M059J (cell line): ENCODE results near the gene ZMAT5. TPM values are rescaled to one million over a fixed set of nuclear protein-coding genes. Genes with fewer than 3 reads are reported as not detected.
"Not testable (repeated sequence)": the region's sequence is repeated elsewhere in the genome, so short reads cannot be mapped to it uniquely, and the experiment has no call there.

ENCODE experiments used
- DNase-seq: peaks from one replicate; pipeline ENCODE4 v3.0.0-alpha.2; 2012; ENCODE audit warnings: low read depth
- total RNA-seq: library from RNA; depleted of rRNA; stranded (reverse); fragments of >200 nt; shearing (Covaris generic); gene quantifications from 2 replicates; pipeline ENCODE4 v1.2.3, GENCODE V29; 2014

Gene ZMAT5
- total RNA-seq, 1 experiment from 2014 or later, result 19.4 TPM

DNA sequence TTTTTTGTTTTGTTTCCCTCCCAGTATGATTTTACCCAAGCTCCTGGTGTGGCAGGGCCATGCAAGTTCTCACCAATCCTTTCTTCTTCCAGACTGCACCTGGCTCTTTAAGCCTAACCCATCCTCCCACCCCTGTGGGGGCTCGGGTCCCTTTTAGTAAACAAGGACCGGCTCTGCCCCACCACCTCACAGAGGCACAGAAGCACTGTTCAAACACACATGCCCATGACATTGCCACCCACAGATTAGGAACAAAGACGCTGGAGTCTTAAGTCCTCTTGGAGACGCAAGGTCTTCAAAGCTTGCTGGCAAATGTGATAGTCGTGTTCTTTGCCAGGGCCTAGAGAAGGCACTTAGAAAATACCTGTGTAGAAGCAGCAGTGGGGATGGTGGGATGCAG is 19.2 kb upstream of the ZMAT5 start:
- no peak for DNase-seq

DNA sequence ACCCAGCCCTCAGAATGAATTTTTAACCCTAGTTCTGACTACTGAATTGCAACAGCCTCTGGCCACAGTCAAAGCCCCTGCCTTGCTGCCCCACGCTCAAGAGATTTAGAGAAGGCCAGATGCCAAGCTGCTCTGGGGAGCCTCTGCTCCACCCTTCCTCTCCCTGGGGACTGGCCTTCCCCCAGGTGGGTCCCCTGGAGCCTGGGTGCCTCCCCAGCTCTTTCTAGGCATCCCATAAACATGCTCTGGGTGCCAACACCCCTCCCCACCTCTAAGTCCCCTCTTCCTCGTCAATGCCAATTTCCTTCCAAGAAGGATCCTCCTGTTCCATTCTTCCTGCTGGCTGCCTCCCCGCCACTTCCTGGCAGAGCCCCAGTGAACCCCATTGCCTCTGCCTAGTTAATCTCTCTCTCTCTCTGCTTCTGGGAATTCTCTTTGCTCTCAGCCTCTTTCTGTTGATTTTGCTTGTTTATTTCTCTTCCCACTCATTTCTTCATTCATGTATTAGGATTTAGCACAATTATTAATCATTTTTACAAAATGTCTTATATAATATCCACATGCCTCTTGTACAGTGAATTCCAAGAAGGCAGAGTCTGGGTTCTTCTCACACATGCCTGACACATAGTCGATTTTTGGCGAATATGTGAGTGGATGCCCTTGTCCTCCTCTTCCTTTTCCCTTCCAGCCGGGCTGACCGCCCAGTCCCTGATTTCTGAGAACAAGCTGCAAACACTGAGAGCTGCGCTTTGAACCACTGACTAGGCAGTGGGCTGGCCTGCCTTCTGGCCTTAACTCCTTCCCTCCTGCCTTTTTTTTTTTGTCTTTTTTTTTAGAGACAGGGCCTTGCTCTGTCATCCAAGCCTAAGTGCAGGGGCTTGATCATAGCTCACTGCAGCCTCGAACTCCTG is 17.9 kb upstream of the ZMAT5 start:
- no peak for DNase-seq

- DNase-seq, result peak; percentile 75
These were observed 15.4 kb upstream of the ZMAT5 start for GRCh38 chr22:29782061-29782845.

DNA sequence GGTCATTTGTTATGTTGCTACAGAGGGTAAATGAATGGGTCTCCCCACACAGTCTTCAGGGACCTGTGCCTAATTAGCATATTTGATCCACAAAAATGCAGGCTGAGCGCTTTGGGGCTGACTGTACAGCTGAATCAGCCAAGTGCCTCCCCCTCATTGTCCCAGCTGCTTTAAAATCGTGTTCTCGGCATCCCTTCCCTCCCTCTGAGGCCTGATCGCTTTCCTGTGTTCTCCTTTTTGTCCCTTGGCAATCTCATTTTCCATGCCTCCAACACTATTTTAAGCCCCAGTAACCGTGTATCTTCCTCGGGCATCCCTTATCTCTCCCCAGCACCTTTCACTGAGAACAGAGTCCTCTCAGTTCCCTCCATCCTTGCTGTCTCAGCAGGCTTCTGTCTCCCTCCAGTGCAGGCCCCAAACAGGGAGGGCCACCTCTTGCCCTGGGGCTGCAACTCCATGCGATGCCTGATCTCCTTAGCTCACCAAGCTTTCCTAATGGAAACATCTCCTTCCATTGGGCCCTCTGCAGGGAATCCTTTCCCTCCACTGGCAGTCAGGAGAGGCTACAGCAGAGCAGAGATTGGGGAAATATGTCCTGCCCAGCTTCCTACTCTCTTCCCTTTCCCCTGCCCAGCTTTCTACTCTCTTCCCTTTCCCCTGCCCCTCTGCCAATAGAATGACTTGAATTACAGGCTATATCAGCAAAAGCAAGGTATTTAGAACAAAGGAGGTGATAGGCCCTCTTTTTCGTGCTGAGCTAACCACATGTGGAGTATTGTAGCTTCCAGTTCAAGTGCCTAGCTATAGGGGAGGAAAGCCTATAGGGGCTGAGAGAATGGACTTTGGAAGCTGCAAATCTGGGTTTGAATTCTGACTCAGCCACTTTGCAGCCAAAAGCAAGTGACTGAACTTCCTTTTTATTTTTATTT is 14.2 kb upstream of the ZMAT5 start:
- peak; percentile 93 for DNase-seq

DNA sequence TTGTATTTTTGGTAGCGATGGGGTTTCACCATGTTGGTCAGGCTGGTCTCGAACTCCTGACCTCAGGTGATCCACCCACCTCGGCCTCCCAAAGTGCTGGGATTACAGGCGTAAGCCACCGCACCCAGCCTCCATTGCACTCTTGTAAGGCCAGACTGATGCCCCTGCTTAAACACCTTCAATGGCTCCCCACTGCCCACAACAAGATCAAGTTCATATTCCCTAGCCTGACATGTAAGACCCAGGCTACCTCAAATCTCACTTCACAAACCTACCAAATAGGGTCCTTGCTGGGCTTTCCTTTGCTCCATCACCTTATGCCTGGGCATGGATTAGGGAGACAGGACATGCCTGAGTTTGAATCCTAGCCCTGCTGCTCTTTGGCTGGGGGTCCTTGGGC is 13.4 kb upstream of the ZMAT5 start:
- DNase-seq, result no peak

DNA sequence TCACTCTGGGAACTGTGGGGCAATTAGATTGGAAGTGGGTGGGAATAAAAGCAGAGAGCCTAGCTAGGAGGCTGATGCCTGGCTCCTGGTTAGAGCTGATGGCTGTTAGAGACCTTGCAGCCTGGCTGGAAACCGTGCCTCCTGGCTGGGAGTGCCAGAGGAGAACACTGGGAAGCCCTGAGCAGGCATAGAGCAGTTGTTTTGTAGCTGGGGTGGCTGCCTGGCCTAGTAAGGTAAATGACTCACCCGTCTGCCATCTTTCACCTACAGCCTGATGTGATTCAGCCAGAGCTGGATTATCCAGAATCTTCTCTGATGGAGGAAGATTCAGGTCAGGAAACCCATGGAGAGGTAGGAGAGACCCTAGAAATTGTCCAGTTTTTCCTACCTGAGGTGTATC is 6.4 kb upstream of the ZMAT5 start:
- DNase-seq, result peak; percentile 82

- DNase-seq, result peak; percentile 49
These were observed 5.4 kb upstream of the ZMAT5 start for GRCh38 chr22:29772170-29772641.

GRCh38 chr22:29769723-29770321 is 3.0 kb upstream of the ZMAT5 start:
- no peak for DNase-seq

DNA sequence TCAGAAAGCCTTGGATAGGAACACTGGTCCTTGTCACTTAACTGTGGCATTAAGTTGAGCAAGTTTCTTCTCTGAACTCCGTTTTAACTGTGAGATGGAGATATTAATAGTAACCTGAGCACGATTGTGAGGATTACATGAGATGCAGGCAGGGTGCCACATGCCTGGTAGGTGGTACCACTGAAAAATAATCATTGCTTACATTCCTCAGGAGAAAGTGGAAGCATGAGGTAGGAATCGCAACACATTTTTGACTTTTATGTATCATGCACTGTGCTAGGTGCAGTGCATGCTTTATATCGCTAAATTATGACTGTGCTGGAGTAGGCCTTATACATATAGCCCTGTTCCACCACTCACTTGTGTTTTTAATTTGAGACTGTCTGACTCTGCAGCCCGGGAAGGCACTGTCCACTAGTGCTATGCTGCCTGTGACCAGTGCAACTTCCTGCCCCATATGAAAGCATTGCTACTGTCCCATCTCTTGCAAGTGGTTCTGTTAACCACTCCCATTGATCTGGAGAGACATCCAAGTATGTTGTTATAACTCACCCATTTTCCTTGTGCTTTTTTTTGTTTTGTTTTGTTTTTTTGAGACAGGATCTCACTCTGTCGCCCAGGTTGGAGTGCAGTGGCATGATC is 1.4 kb upstream of the ZMAT5 start:
- no peak for DNase-seq

DNA sequence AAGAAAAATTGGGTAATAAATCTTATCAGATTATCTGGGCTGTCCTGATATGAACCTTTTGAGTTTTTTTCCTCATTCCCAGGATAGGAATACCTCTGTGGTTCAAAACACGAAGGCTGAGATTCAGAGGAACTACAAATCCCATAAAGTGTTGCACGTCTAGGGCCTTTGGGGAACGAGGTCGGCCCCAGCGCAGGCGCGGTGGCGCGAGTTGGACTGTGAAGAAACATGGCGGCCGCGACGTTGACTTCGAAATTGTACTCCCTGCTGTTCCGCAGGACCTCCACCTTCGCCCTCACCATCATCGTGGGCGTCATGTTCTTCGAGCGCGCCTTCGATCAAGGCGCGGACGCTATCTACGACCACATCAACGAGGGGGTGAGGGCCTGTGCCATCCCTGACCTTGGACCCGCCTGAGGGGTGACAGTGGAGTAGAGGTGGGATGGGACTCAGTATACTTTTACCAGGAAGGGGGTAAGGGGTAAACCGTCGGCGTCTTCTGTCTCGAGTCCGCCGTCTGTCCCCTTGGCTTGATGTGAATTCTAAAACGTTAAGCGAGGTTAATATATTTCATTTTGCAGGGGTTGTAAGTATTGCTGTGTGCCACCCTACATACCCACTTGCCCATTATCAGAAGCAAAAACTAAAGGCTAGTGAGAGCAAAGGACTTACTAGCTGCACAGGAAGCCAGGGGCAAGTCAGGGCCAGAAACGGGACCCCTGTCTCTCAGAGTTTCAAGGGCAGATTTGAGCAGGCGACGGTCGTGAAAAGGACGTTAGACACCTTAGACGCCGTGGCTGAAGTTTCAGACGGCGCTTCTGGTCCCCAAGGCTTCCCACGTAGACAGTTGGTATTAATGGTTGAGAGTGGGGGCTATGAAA is 604 bp upstream of the ZMAT5 start, which contains the start of gene UQCR10:
TSS of gene UQCR10 (plus strand) at position 199 of the 881 bp plus-strand sequence. CDS start at position 229, 30 bp downstream.
- peak; percentile 84 for DNase-seq

DNA sequence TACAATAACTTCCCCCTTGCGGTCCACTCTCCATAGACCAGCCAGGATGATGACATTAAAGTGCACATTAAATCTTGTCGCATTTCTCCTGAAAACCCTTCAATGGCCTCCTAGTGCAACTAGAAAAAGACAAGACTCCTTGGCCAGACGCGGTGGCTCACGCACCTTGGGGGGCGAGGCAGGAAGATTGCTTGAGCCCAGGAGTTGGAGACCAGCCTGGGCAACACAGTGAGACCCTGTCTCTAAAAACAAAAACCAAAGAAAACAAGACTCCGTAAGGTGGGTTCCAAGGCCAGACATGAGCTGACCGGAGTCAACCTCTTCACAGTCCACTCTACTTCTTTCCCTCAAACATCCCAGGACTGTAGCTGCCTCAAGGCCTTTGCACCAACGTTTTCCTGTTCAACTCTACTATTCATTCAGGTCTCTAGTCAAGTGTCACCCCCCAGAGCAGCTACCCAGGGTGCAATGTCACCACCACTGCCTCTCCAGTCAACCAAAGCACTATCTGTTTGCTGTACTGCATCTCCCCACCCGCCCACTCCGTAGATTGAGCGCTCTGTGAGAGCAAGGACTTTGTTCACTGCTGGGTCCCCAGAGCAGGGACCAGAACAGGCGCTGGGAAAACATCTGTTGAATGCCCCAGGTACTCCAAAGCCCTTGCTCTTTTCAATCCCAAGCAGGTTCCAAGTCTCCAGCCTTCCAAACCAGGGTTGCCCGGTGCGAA is 739 bp downstream of the ZMAT5 start:
- DNase-seq, result no peak

DNA sequence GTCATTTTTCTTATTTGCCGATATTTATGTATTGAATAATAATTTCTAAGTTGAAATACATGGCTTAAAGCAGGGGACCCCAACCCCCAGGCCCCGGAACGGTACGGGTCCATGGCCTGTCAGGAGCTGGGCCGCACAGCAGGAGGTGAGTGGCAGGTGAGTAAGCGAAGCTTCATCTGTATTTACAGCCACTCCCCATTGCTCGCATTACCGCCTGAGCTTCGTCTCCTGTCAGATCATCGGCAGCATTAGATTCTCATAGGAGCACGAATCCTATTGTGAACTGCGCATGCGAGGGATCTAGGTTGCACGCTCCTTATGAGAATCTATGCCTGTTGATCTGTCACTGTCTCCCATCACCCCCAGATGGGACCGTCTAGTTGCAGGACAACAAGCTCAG is 4.5 kb downstream of the ZMAT5 start:
- DNase-seq, result no peak

DNA sequence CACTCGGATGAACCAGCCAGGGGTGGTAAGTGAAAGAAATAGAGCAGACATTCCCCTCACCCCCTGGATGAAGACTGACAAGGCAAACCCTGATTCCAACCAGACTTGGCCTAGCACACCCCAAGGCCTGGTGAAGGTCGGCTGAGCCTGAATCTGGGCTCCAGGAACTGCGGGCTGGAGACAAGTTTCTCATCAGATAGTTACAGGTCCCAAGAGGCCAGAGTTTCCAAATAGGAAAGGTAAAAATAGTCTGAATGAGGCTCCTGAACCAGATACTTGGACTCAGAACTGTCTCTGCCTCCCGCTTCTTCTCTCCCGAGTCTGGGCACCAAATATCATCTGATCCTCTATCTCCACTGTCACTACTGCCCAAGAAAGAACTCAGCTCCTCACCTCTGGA is 7.8 kb downstream of the ZMAT5 start:
- no peak for DNase-seq

DNA sequence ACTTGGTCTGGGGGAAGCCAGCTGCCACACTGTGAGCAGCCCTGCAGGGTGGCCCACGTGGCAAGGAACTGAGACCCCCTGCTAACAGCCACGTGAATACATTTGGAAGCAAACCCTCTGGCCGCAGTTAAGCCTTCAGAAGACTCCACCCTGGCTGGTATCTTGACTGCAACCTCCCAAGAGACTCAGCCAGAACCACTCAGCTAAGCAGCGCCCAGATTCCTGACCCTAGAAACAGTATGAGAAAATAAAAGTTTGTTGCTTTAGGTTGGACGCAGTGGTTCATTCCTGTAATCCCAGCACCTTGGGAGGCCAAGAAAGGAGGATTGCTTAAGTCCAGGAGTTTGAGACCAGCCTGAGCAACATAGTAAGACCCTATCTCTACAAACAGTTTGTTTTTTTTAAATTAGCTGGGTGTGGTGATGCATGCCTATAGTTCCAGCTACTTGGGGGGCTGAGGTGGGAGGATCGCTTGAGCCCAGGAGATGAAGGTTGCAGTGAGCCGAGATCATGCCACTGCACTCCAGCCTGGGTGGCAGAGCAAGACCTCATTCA is 8.7 kb downstream of the ZMAT5 start:
- DNase-seq, result no peak

DNA sequence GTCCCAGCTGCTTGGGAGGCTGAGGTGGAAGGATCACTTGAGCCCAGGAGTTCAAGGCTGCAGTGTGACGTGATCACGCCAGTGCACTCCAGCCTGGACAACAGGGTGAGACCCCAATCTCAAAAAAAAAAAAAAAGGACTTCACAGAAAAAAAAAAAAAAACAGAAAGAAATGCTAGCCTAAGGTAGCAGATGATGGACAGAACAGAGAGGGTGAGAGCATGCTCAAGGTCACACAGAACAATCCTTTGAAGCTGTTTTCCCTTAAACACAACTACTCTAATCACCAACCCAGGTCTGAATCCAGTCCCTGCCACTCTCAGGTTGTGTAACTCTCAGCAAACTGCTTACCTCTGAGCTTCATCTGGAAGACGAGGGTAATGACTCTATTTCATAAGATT is 9.7 kb downstream of the ZMAT5 start:
- DNase-seq, result no peak

GRCh38 chr22:29756341-29756740 is 10.5 kb downstream of the ZMAT5 start:
- peak; percentile 30 for DNase-seq

GRCh38 chr22:29755889-29756288 is 10.9 kb downstream of the ZMAT5 start:
- DNase-seq, result no peak

GRCh38 chr22:29754658-29755395 is 12.0 kb downstream of the ZMAT5 start:
- not testable (repeated sequence) for DNase-seq
